ENCODE results near the gene MFAP3L.

MFAP3L gene

GRCh38 chr4:169985881-169986280 is 40.3 kb downstream of the MFAP3L start:
- H3K4me3 ChIP-seq (ENCODE audit: low read depth, low read length), result no peak overlapping the region
- H3K27ac ChIP-seq (ENCODE audit: extremely low read depth, low read depth, low read length), result no peak overlapping the region
- H3K4me1 ChIP-seq (ENCODE audit: control insufficient read depth, insufficient read depth, low read length), result no peaks in the 10 kb centered on the region
- CTCF ChIA-PET, result no interaction called here
- H3K36me3 ChIP-seq (ENCODE audit: control insufficient read depth in 2 of 2, insufficient read depth in 1 of 2, low read length in 2 of 2), result no peaks in the 10 kb centered on the region
- no peaks in the 10 kb centered on the region for H3K9me3 ChIP-seq (ENCODE audit: control insufficient read depth, insufficient read depth, low read depth, low read length)
- POLR2A ChIA-PET, result no interaction called here
- TF ChIP-seq PRDM4 (tag by site-specific recombination; IDR thresholded peaks at IDR 0.05), result no peak

GRCh38 chr4:169984745-169985144 is 41.5 kb downstream of the MFAP3L start:
- H3K4me3 ChIP-seq (ENCODE audit: low read depth, low read length), result no peak overlapping the region
- H3K9me3 ChIP-seq (ENCODE audit: control insufficient read depth, insufficient read depth, low read depth, low read length), result no peaks in the 10 kb centered on the region
- TF ChIP-seq ZNF701 (tag by site-specific recombination; IDR thresholded peaks at IDR 0.05) (no peak), ZNF654 (tag by site-specific recombination; IDR thresholded peaks at IDR 0.05; ENCODE audit: low read depth) (no peak), ZNF518A (tag by site-specific recombination; conservative IDR thresholded peaks at IDR 0.05; ENCODE audit: low read depth) (no peak), ZXDB (tag by site-specific recombination; IDR thresholded peaks at IDR 0.05) (no peak), ZNF335 (tag by site-specific recombination; conservative IDR thresholded peaks at IDR 0.05) (no peak), ZNF133 (tag by site-specific recombination; IDR thresholded peaks at IDR 0.05) (no peak), ZBTB17 (tag by site-specific recombination; IDR thresholded peaks at IDR 0.05) (no peak), HOXC10 (CRISPR knock-in tag; IDR thresholded peaks at IDR 0.05) (no peak), ZNF473 (tag by site-specific recombination; IDR thresholded peaks at IDR 0.05) (no peak), PRDM6 (tag by site-specific recombination; IDR thresholded peaks at IDR 0.05) (no peak), ZNF202 (tag by site-specific recombination; IDR thresholded peaks at IDR 0.05; ENCODE audit: borderline replicate concordance) (no peak), ZNF530 (tag by site-specific recombination; IDR thresholded peaks at IDR 0.05; ENCODE audit: low read depth) (no peak)
- ChIA-PET CTCF (interaction anchor here (0.7 kb wide), 1 partner anchor 11 kb away, joined by 3 read pairs; no protein-coding TSS in a partner anchor), POLR2A (no interaction called here)
- H3K27ac ChIP-seq (ENCODE audit: extremely low read depth, low read depth, low read length), result no peak overlapping the region
- H3K36me3 ChIP-seq (ENCODE audit: control insufficient read depth in 2 of 2, insufficient read depth in 1 of 2, low read length in 2 of 2), result no peaks in the 10 kb centered on the region
- H3K4me1 ChIP-seq (ENCODE audit: control insufficient read depth, insufficient read depth, low read length), result no peaks in the 10 kb centered on the region

GRCh38 chr4:169984173-169984572 is 42.0 kb downstream of the MFAP3L start:
- Histone ChIP-seq H3K4me1 (ENCODE audit: control insufficient read depth, insufficient read depth, low read length) (no peaks in the 10 kb centered on the region), H3K36me3 (ENCODE audit: control insufficient read depth in 2 of 2, insufficient read depth in 1 of 2, low read length in 2 of 2) (no peaks in the 10 kb centered on the region), H3K9me3 (ENCODE audit: control insufficient read depth, insufficient read depth, low read depth, low read length) (no peaks in the 10 kb centered on the region), H3K27ac (ENCODE audit: extremely low read depth, low read depth, low read length) (no peak overlapping the region), H3K4me3 (ENCODE audit: low read depth, low read length) (no peak overlapping the region)
- ChIA-PET CTCF (interaction anchor here (0.7 kb wide), 1 partner anchor 11 kb away, joined by 3 read pairs; no protein-coding TSS in a partner anchor), POLR2A (no interaction called here)
- TF ChIP-seq GLI2 (tag by site-specific recombination; IDR thresholded peaks at IDR 0.05; ENCODE audit: borderline replicate concordance, low read depth), result no peak
- TF ChIP-seq ZNF324 (tag by site-specific recombination; IDR thresholded peaks at IDR 0.05), result no peak
- no peak for TF ChIP-seq ZFP37 (tag by site-specific recombination; IDR thresholded peaks at IDR 0.05)
- TF ChIP-seq ZNF791 (tag by site-specific recombination; IDR thresholded peaks at IDR 0.05), result no peak
- no peak for TF ChIP-seq ZNF341 (tag by site-specific recombination; IDR thresholded peaks at IDR 0.05; ENCODE audit: low read depth)
- no peak for TF ChIP-seq ZNF23 (tag by site-specific recombination; IDR thresholded peaks at IDR 0.05; ENCODE audit: borderline replicate concordance)
- no peak for TF ChIP-seq ZBTB20 (tag by site-specific recombination; IDR thresholded peaks at IDR 0.05)
- TF ChIP-seq ZNF768 (tag by site-specific recombination; IDR thresholded peaks at IDR 0.05), result no peak
- no peak for TF ChIP-seq ZSCAN23 (tag by site-specific recombination; IDR thresholded peaks at IDR 0.05)
- no peak for TF ChIP-seq ZNF792 (tag by site-specific recombination; IDR thresholded peaks at IDR 0.05)
- no peak for TF ChIP-seq ZNF549 (tag by site-specific recombination; IDR thresholded peaks at IDR 0.05)

Measured in HEK293 (cell line).